SK-N-SH (cell line): ENCODE measurements around the gene TXNRD1. TPM values are rescaled to one million over a fixed set of nuclear protein-coding genes. Genes with fewer than 3 reads are reported as not detected.

Source experiments
- CTCF ChIA-PET: fragments of 300-600, 350-600 bp; formaldehyde crosslinking; extraction: SDS; loops from one replicate; lab custom pipeline; 2021; lab: Yijun Ruan, JAX
- POLR2A ChIA-PET: fragments of 350-600 bp; sonication (Branson Sonifier 250); formaldehyde crosslinking; extraction: SDS; loops from one replicate; lab custom pipeline; 2020; ENCODE audit warnings: antibody characterized with exemption, inconsistent platforms; lab: Yijun Ruan, JAX
- DNase-seq: peaks from one replicate; pipeline ENCODE4 v3.0.0; 2012
- H2AFZ ChIP-seq: fragments of 200-600 bp; sonication (generic); 2 replicates; pipeline ENCODE4 v1.8.1; 2016; ENCODE audit warnings: antibody characterized with exemption, mild to moderate bottlenecking, low read depth
- H3F3A ChIP-seq: fragments of 200-600 bp; sonication (generic); replicated peaks from 2 replicates; pipeline ENCODE3; 2016; ENCODE audit warnings: antibody characterized with exemption, mild to moderate bottlenecking; ENCODE audit not compliant: insufficient read depth
- H3K27ac ChIP-seq, 2 experiments: fragments of 200-500 bp in 1 of 2; fragments of 200-600 bp in 1 of 2; sonication (Bioruptor generic) in 1 of 2; sonication (generic), shearing (Covaris generic) in 1 of 2; 2 replicates each; pipeline versions ENCODE4 v1.5.1 to v1.6.1; 2014 to 2016; ENCODE audit warnings: low read depth in 2 of 2, inconsistent platforms in 1 of 2, low read length in 1 of 2, mild to moderate bottlenecking in 1 of 2, mixed read lengths in 1 of 2
- H3K27me3 ChIP-seq: fragments of 200-600 bp; sonication (generic), shearing (Covaris generic); 2 replicates; pipeline ENCODE4 v1.6.1; 2016; ENCODE audit warnings: mixed run types; ENCODE audit not compliant: insufficient read depth
- H3K36me3 ChIP-seq, 2 experiments: fragments of 200-500 bp in 1 of 2; fragments of 200-600 bp in 1 of 2; sonication (Bioruptor generic) in 1 of 2; sonication (generic) in 1 of 2; replicated peaks in 1 of 2; 2 replicates each; pipeline versions ENCODE3 to v1.5.1; 2014 to 2016; ENCODE audit warnings: low read length in 1 of 2, mild to moderate bottlenecking in 1 of 2; ENCODE audit not compliant: insufficient read depth in 2 of 2, control insufficient read depth in 1 of 2
- H3K4me1 ChIP-seq, 2 experiments: fragments of 200-500 bp in 1 of 2; fragments of 200-600 bp in 1 of 2; sonication (Bioruptor generic) in 1 of 2; sonication (generic), shearing (Covaris generic) in 1 of 2; 2 replicates each; pipeline versions ENCODE4 v1.5.1 to v1.6.1; 2014 to 2016; ENCODE audit warnings: low read depth in 1 of 2, low read length in 1 of 2, mixed run types in 1 of 2; ENCODE audit not compliant: insufficient read depth in 2 of 2, control insufficient read depth in 1 of 2
- H3K4me2 ChIP-seq: fragments of 200-600 bp; sonication (generic), shearing (Covaris generic); 2 replicates; pipeline ENCODE4 v1.6.1; 2017; ENCODE audit warnings: mixed run types
- H3K4me3 ChIP-seq, 2 experiments: fragments of 200-500 bp in 1 of 2; fragments of 200-600 bp in 1 of 2; sonication (Bioruptor generic) in 1 of 2; sonication (generic), shearing (Covaris generic) in 1 of 2; 2 replicates each; pipeline versions ENCODE4 v1.5.1 to v1.8.1; 2014 to 2016; ENCODE audit warnings: low read depth in 2 of 2, inconsistent platforms in 1 of 2, low read length in 1 of 2, mild to moderate bottlenecking in 1 of 2, mixed read lengths in 1 of 2, moderate library complexity in 1 of 2
- H3K79me2 ChIP-seq: fragments of 200-600 bp; sonication (generic); 2 replicates; pipeline ENCODE4 v1.8.1; 2017; ENCODE audit warnings: mild to moderate bottlenecking; ENCODE audit not compliant: insufficient read depth
- H3K9ac ChIP-seq: fragments of 200-600 bp; sonication (generic); 2 replicates; pipeline ENCODE4 v1.6.1; 2017; ENCODE audit warnings: mixed run types
- H3K9me2 ChIP-seq: fragments of 200-600 bp; sonication (generic); 2 replicates; pipeline ENCODE4 v1.6.1; 2017; ENCODE audit warnings: mixed run types
- H3K9me3 ChIP-seq: fragments of 200-600 bp; sonication (generic); 2 replicates; pipeline ENCODE4 v1.6.1; 2017; ENCODE audit warnings: mixed run types, mild to moderate bottlenecking, moderate library complexity
- H4K20me1 ChIP-seq: fragments of 200-600 bp; sonication (generic); 2 replicates; pipeline ENCODE4 v1.6.1; 2017; ENCODE audit warnings: mild to moderate bottlenecking, mixed run types; ENCODE audit not compliant: insufficient read depth
- CHD2 ChIP-seq: fragments of 150-350 bp; IDR thresholded peaks from 2 replicates; pipeline ENCODE4 v1.6.1; 2018; ENCODE audit warnings: low read length; ENCODE audit not compliant: partially characterized antibody
- EP300 ChIP-seq, 2 experiments: IDR thresholded peaks; 2 replicates each; pipeline versions ENCODE4 v1.4.0 to v1.6.1; 2012; ENCODE audit warnings: borderline replicate concordance in 1 of 2, low read depth in 1 of 2, low read length in 1 of 2
- EZH2phosphoT487 ChIP-seq: fragments of 200-600 bp; sonication (generic); IDR thresholded peaks from 2 replicates; pipeline ENCODE4 v1.6.1; 2017; ENCODE audit warnings: low read depth, mixed run types, mild to moderate bottlenecking, antibody characterized with exemption, moderate library complexity, borderline replicate concordance
- FOSL2 ChIP-seq: IDR thresholded peaks from 2 replicates; pipeline ENCODE4 v1.4.0; 2012; ENCODE audit warnings: low read depth, mild to moderate bottlenecking, moderate library complexity, borderline replicate concordance
- GABPA ChIP-seq: IDR thresholded peaks from 2 replicates; pipeline ENCODE4 v1.4.0; 2012; ENCODE audit warnings: low read depth, mild to moderate bottlenecking
- GATA2 ChIP-seq: sonication (generic); formaldehyde crosslinking; IDR thresholded peaks from 2 replicates; pipeline ENCODE4 v1.5.0; 2020; ENCODE audit warnings: mild to moderate bottlenecking, missing genetic modification reagents
- JUND ChIP-seq: IDR thresholded peaks from 2 replicates; pipeline ENCODE4 v1.4.0; 2012
- MXI1 ChIP-seq: IDR thresholded peaks from 2 replicates; pipeline ENCODE4 v1.6.1; 2012; ENCODE audit warnings: mild to moderate bottlenecking, low read depth, low read length, improper control_type of control experiment
- RCOR1 ChIP-seq: fragments of 150-350 bp; IDR thresholded peaks from 2 replicates; pipeline ENCODE4 v1.6.1; 2017; ENCODE audit warnings: antibody characterized with exemption, low read length
- REST ChIP-seq: IDR thresholded peaks from 2 replicates; pipeline ENCODE4 v1.6.1; 2012; ENCODE audit warnings: mild to moderate bottlenecking, low read depth, low read length, moderate library complexity
- RFX5 ChIP-seq: IDR thresholded peaks from 2 replicates; pipeline ENCODE4 v1.6.1; 2012; ENCODE audit warnings: mild to moderate bottlenecking, improper control_type of control experiment, low read length
- RXRA ChIP-seq: IDR thresholded peaks from 2 replicates; pipeline ENCODE4 v1.4.0; 2012; ENCODE audit warnings: low read depth, mild to moderate bottlenecking, borderline replicate concordance
- SIN3A ChIP-seq: IDR thresholded peaks from 2 replicates; pipeline ENCODE4 v1.6.1; 2012; ENCODE audit warnings: low read depth, mild to moderate bottlenecking, low read length, moderate library complexity, borderline replicate concordance
- TEAD4 ChIP-seq: IDR thresholded peaks from 2 replicates; pipeline ENCODE4 v1.4.0; 2012; ENCODE audit warnings: mild to moderate bottlenecking, borderline replicate concordance; ENCODE audit not compliant: insufficient read depth
- USF2 ChIP-seq: fragments of 150-350 bp; IDR thresholded peaks from 2 replicates; pipeline ENCODE4 v1.6.1; 2017; ENCODE audit warnings: antibody characterized with exemption, low read length, low read depth, borderline replicate concordance
- YY1 ChIP-seq: IDR thresholded peaks from 2 replicates; pipeline ENCODE4 v1.4.0; 2012; ENCODE audit warnings: low read depth, mild to moderate bottlenecking
- WGBS: methylation state at CpG from one replicate; pipeline ENCODE4 v1.1.6; 2017; ENCODE audit warnings: low lambda C conversion rate; 5-methylcytosine and 5-hydroxymethylcytosine counted together
- polyA plus RNA-seq, 3 experiments: library from polyadenylated mRNA; depleted of rRNA; stranded (reverse); fragments of >200 nt; gene quantifications; 2 replicates each; pipeline ENCODE4 v1.2.3, GENCODE V29; 2012
- TF ChIP-seq, protein P1 (sequence below): IDR thresholded peaks from 2 replicates; pipeline ENCODE4 v1.4.0; 2012; ENCODE audit warnings: low read depth, borderline replicate concordance
- TF ChIP-seq, protein P2 (sequence below): fragments of 200-600 bp; sonication (generic); IDR thresholded peaks from 2 replicates; pipeline ENCODE4 v1.6.1; 2017; ENCODE audit warnings: antibody characterized with exemption, mild to moderate bottlenecking, moderate library complexity

Gene TXNRD1
- polyA plus RNA-seq, 1 of the 3 experiments (the other 2 are of a cell fraction), result 143 TPM

- H3K9ac ChIP-seq, result no peak overlapping the region
- TF ChIP-seq REST (no peak), MXI1 (no peak), TEAD4 (no peak), EP300 (IDR thresholded peaks at IDR 0.05; ENCODE audit: borderline replicate concordance in 1 of 2, low read depth in 1 of 2, low read length in 1 of 2) (no peak), USF2 (no peak), RCOR1 (no peak)
- TF ChIP-seq, protein P1, sequence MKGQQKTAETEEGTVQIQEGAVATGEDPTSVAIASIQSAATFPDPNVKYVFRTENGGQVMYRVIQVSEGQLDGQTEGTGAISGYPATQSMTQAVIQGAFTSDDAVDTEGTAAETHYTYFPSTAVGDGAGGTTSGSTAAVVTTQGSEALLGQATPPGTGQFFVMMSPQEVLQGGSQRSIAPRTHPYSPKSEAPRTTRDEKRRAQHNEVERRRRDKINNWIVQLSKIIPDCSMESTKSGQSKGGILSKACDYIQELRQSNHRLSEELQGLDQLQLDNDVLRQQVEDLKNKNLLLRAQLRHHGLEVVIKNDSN, result no peak
- TF ChIP-seq, protein P2, sequence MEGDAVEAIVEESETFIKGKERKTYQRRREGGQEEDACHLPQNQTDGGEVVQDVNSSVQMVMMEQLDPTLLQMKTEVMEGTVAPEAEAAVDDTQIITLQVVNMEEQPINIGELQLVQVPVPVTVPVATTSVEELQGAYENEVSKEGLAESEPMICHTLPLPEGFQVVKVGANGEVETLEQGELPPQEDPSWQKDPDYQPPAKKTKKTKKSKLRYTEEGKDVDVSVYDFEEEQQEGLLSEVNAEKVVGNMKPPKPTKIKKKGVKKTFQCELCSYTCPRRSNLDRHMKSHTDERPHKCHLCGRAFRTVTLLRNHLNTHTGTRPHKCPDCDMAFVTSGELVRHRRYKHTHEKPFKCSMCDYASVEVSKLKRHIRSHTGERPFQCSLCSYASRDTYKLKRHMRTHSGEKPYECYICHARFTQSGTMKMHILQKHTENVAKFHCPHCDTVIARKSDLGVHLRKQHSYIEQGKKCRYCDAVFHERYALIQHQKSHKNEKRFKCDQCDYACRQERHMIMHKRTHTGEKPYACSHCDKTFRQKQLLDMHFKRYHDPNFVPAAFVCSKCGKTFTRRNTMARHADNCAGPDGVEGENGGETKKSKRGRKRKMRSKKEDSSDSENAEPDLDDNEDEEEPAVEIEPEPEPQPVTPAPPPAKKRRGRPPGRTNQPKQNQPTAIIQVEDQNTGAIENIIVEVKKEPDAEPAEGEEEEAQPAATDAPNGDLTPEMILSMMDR, result no peak
- POLR2A ChIA-PET, result no interaction called here
- no peaks in the 10 kb centered on the region for H3K27me3 ChIP-seq
- DNase-seq, result no peak
- no peak overlapping the region for H3K4me3 ChIP-seq
- WGBS, result 70% methylated on average over 5 of the region's 5 CpGs
- no peaks in the 10 kb centered on the region for H4K20me1 ChIP-seq
- H2AFZ ChIP-seq, result no peak overlapping the region
- H3F3A ChIP-seq, result peaks cover 17% of the 10 kb centered on the region
- no peaks in the 10 kb centered on the region for H3K36me3 ChIP-seq
- no peak overlapping the region for H3K27ac ChIP-seq
- peaks cover 8 to 9% of the 10 kb centered on the region in 2 experiments; a peak in 2 of 4 replicates for H3K4me1 ChIP-seq
- H3K4me2 ChIP-seq, result no peak overlapping the region
- CTCF ChIA-PET, result no interaction called here
- no peaks in the 10 kb centered on the region for H3K79me2 ChIP-seq
- no peaks in the 10 kb centered on the region for H3K9me2 ChIP-seq
- no peaks in the 10 kb centered on the region for H3K9me3 ChIP-seq
These were observed 35.2 kb upstream of the TXNRD1 start for GRCh38 chr12:104180374-104180773.

- H3K4me1 ChIP-seq, result peaks cover 8 to 9% of the 10 kb centered on the region in 2 experiments; a peak in 2 of 4 replicates
- H4K20me1 ChIP-seq, result no peaks in the 10 kb centered on the region
- no peaks in the 10 kb centered on the region for H3K9me3 ChIP-seq
- H3K27ac ChIP-seq, result no peak overlapping the region
- H2AFZ ChIP-seq, result 0 out of 2 replicates have a peak overlapping the region, but pooled peaks have one; percentile 14
- no peak overlapping the region for H3K9ac ChIP-seq
- peaks cover 17% of the 10 kb centered on the region for H3F3A ChIP-seq
- no peak overlapping the region for H3K4me2 ChIP-seq
- ChIA-PET POLR2A (no interaction called here), CTCF (no interaction called here)
- no peaks in the 10 kb centered on the region for H3K9me2 ChIP-seq
- H3K36me3 ChIP-seq, result no peaks in the 10 kb centered on the region
- WGBS, result 52% methylated on average over 4 of the region's 4 CpGs
- H3K4me3 ChIP-seq, result no peak overlapping the region
- no peak for DNase-seq
- no peaks in the 10 kb centered on the region for H3K27me3 ChIP-seq
- TF ChIP-seq CHD2 (no peak), GATA2 (CRISPR knock-in tag) (no peak), RCOR1 (no peak), FOSL2 (no peak), RFX5 (no peak), RXRA (no peak), JUND (no peak), GABPA (no peak), SIN3A (no peak), YY1 (no peak), TEAD4 (no peak), EZH2phosphoT487 (no peak)
- H3K79me2 ChIP-seq, result no peaks in the 10 kb centered on the region
These were observed 34.3 kb upstream of the TXNRD1 start for GRCh38 chr12:104181313-104181712.
